ENCODE data around the gene NEURL1B. TPM values are rescaled to one million over a fixed set of nuclear protein-coding genes. Genes with fewer than 3 reads are reported as not detected.

The NEURL1B gene
- total RNA-seq, 1 donor from 2014 or later, result 30.9 TPM

DNA sequence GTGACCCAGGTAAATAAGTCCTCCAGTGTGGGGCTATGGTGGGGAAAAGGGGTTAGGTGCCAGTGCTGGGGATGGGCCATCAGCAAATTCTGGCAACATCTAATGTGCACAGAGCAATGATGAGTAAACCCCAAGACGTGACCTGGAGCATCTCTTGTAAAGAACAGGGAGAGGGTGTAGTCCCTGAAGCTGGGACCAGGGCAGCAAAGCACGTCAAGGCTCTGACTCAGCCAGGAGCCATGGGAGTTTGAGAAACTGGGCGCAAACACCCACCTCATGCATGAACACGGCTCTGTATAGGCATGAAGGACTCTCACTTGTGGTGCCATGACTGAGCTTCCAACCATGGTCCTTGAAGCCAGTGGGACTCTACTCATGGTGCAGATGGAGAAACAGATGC is 78.1 kb downstream of the NEURL1B start:
- Histone ChIP-seq H3K36me3 (no peaks in the 10 kb centered on the region), H3K4me1 (peaks cover 42% of the 10 kb centered on the region), H3K4me3 (no peak overlapping the region), H3K9me3 (no peaks in the 10 kb centered on the region), H3K27ac (no peak overlapping the region), H3K27me3 (no peaks in the 10 kb centered on the region)
- DNase-seq (ENCODE audit: extremely low spot score in 2 of 2), result no peak
- TF ChIP-seq, protein P1, sequence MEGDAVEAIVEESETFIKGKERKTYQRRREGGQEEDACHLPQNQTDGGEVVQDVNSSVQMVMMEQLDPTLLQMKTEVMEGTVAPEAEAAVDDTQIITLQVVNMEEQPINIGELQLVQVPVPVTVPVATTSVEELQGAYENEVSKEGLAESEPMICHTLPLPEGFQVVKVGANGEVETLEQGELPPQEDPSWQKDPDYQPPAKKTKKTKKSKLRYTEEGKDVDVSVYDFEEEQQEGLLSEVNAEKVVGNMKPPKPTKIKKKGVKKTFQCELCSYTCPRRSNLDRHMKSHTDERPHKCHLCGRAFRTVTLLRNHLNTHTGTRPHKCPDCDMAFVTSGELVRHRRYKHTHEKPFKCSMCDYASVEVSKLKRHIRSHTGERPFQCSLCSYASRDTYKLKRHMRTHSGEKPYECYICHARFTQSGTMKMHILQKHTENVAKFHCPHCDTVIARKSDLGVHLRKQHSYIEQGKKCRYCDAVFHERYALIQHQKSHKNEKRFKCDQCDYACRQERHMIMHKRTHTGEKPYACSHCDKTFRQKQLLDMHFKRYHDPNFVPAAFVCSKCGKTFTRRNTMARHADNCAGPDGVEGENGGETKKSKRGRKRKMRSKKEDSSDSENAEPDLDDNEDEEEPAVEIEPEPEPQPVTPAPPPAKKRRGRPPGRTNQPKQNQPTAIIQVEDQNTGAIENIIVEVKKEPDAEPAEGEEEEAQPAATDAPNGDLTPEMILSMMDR (IDR thresholded peaks at IDR 0.05), result no peak
- TF ChIP-seq POLR2AphosphoS5 (IDR thresholded peaks at IDR 0.05; ENCODE audit: insufficient read depth in 1 of 2, low read depth in 1 of 2), result no peak
- TF ChIP-seq POLR2A (IDR thresholded peaks at IDR 0.05), result no peak
- intact Hi-C loops (cut with DNase I), result loop anchor here (10.0 kb wide), 2 partner anchors 186 to 426 kb away; partner anchors contain the start of gene BNIP1

DNA sequence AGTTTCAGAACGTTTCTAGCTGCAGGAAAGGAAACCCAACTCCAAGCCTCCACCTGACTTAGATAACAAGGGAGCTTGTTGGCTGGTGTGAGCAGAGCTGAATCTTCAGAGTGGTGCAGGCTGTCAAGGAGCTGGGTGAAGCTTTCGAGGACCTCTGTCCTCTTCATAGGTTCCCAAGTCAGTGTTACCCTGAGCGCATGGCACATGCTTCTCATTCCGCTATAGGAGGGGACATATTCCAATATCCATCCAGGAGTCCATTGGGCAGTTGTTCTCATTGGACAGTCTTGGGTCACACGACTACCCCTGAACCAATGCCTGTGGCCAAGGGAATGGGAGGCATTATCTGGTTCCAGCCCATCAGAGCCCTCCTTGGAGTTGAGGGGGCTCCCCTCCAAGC is 79.6 kb downstream of the NEURL1B start:
- DNase-seq (ENCODE audit: extremely low spot score in 2 of 2), result no peak
- H3K4me1 ChIP-seq, result peaks cover 30% of the 10 kb centered on the region
- H3K27me3 ChIP-seq, result no peaks in the 10 kb centered on the region
- intact Hi-C loops (cut with DNase I), result no loop called here
- no peak overlapping the region for H3K27ac ChIP-seq
- no peaks in the 10 kb centered on the region for H3K36me3 ChIP-seq
- TF ChIP-seq POLR2AphosphoS5 (IDR thresholded peaks at IDR 0.05; ENCODE audit: insufficient read depth in 1 of 2, low read depth in 1 of 2) (no peak), POLR2A (IDR thresholded peaks at IDR 0.05) (no peak)
- TF ChIP-seq, protein P1 (IDR thresholded peaks at IDR 0.05), result no peak
- H3K9me3 ChIP-seq, result no peaks in the 10 kb centered on the region
- no peak overlapping the region for H3K4me3 ChIP-seq

DNA sequence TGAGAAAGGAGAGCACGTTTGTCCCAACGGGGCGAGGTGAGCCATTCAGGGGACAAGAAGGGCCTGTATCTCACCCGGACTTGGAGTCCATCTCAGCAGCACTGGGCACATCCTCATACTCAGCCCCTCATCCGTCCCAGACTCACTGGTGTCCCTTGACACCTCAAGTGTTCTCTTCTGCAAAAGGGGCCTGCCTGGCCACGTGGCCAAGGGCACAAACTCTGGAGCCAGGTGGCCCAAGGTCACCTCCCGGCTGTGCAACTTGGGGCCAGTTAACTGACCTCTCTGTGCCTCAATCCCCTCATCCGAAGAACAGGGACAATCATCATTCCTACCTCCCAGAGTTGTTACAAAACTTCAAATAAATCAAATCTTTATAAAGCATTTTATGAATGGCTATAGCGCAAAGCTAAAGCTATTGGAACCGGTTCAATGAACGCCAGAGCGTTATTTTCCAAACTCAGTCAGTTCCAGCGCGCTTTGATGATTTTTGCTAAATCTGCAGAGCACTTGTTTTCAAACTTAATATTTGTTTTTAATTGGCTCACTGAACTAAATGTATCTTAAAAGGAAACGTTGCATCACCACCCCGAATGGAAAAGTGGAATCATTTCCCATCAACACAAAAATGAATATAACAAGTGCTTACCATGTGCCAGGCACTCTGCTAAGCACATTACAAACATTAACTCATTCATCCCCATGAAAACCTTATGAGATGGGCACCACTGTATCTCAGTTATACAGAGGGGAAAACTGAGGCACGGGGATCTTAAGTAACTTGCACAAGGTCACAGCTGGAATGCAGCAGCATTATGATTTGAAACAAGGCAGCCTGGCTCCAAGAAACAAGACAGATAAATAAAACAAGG is 80.6 kb downstream of the NEURL1B start:
- Histone ChIP-seq H3K27ac (peak overlapping the region; percentile 40), H3K4me3 (no peak overlapping the region), H3K27me3 (no peaks in the 10 kb centered on the region), H3K36me3 (no peaks in the 10 kb centered on the region), H3K9me3 (no peaks in the 10 kb centered on the region), H3K4me1 (peaks cover 24% of the 10 kb centered on the region)
- intact Hi-C loops (cut with DNase I), result no loop called here
- DNase-seq (ENCODE audit: extremely low spot score in 2 of 2), result no peak
- TF ChIP-seq, protein P1 (IDR thresholded peaks at IDR 0.05), result no peak
- TF ChIP-seq POLR2A (IDR thresholded peaks at IDR 0.05) (no peak), POLR2AphosphoS5 (IDR thresholded peaks at IDR 0.05; ENCODE audit: insufficient read depth in 1 of 2, low read depth in 1 of 2) (peak; percentile 50 to 97)

DNA sequence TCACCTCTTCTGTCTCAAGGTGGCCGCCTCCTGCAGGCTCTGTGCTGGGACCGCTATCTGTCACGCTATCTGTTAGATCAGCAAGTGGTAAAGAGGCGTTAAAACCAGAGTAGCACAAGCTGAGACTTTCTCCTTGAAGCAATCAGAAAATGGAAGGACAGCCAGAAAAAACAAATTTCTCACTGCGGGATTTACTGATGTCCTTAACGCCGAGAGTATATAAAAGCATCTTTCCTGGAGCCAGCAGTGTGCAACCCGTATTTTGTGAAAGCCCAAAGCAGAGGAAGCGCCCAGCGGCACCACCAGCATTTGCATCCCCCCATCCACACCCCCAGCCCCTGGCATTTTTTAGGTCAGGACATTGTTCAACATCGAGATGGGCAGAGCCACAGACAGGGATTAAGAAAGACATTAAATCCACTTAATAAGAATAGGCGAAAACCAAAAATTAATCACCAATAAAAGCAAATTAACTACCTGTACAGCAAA is 81.3 kb downstream of the NEURL1B start:
- no peak for DNase-seq (ENCODE audit: extremely low spot score in 2 of 2)
- Histone ChIP-seq H3K9me3 (no peaks in the 10 kb centered on the region), H3K27me3 (no peaks in the 10 kb centered on the region), H3K4me3 (no peak overlapping the region), H3K36me3 (no peaks in the 10 kb centered on the region), H3K4me1 (peaks cover 18% of the 10 kb centered on the region), H3K27ac (peak overlapping the region; percentile 40)
- intact Hi-C loops (cut with DNase I), result no loop called here
- TF ChIP-seq POLR2A (IDR thresholded peaks at IDR 0.05) (no peak), POLR2AphosphoS5 (IDR thresholded peaks at IDR 0.05; ENCODE audit: insufficient read depth in 1 of 2, low read depth in 1 of 2) (no peak)
- TF ChIP-seq, protein P1 (IDR thresholded peaks at IDR 0.05), result no peak

DNA sequence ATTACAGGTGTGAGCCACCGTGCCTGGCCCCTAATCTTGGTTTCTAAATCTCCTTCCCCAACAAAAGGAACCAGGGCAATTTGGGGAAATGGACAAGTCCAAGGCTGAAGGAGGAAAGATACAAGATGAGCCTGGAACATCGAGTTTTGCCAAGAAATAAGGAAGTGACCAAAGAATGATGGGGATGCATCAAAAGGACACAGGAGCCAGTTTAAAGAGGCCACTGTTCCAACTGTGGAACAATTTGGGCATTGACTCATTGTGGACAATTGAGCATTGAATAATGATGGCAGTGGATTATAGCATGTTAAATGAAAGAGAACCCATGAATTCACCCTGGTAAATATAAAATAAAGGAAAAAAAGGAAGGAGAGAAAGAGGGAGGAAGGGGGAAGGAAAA is 82.4 kb downstream of the NEURL1B start:
- no peaks in the 10 kb centered on the region for H3K9me3 ChIP-seq
- H3K27me3 ChIP-seq, result no peaks in the 10 kb centered on the region
- peaks cover 15% of the 10 kb centered on the region for H3K4me1 ChIP-seq
- intact Hi-C loops (cut with DNase I), result no loop called here
- no peaks in the 10 kb centered on the region for H3K36me3 ChIP-seq
- no peak overlapping the region for H3K4me3 ChIP-seq
- TF ChIP-seq, protein P1 (IDR thresholded peaks at IDR 0.05), result no peak
- TF ChIP-seq POLR2AphosphoS5 (IDR thresholded peaks at IDR 0.05; ENCODE audit: insufficient read depth in 1 of 2, low read depth in 1 of 2) (no peak), POLR2A (IDR thresholded peaks at IDR 0.05) (no peak)
- no peak overlapping the region for H3K27ac ChIP-seq
- DNase-seq (ENCODE audit: extremely low spot score in 2 of 2), result no peak
